ENCODE data around the gene C6orf118. TPM values are rescaled to one million over a fixed set of nuclear protein-coding genes. Genes with fewer than 3 reads are reported as not detected.

Gene C6orf118
- total RNA-seq = not detected in 2 replicates

DNA sequence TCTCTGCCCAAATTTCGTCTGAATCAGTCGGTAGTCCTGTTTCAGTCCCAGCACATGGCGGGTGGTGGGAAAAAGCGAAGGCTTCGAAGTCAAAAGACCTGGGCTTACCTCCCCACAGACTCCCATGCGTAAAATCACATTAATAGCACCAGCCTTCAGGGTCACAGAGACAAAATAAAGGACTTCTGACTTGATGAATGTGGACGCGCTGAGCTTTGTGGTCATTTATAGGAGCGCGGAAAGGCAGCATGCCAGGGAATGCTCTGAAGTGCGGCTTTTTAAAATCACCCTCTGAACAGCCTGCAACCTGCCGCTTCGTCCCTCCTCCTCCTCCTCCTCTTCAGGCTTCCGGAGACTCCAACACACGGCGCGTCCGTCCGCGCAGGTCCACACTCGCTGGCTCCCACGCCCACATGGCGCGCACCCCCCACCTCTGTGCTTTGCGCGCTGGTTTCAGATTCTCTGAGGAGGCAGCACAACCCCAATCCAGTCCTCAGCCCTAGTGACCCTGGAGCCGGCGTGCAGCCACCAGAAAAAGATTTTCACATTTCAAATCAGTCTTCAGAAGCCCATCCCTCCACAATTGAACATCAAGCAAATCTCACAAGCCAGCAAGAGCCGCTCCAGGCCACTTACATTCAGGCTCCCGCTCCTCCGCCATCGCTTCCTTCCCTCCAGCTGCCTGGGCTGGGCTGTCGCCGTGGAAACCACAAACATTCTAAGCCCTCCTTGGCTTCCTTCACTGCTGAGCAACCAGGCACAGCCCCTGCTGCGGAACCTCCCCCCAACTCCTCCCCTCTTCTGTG lies at the start of gene C6orf118:
C6orf118 (minus strand) TSS at position 680 of the 806 bp plus-strand sequence; CDS start at position 661, 19 bp downstream.
- H3K27ac Mint-ChIP-seq = no peak within 1 kb of the TSS
- no peak for DNase-seq (ENCODE audit: low spot score)
- H3K4me1 Mint-ChIP-seq (ENCODE audit: low read depth) = no peaks in the 10 kb centered on the region
- H3K9me3 Mint-ChIP-seq = no peaks in the 10 kb centered on the region
- H3K27me3 Mint-ChIP-seq (ENCODE audit: low read depth) = no peaks in the 10 kb centered on the region
- no peak within 1 kb of the TSS for H3K4me3 Mint-ChIP-seq (ENCODE audit: low read depth)
- intact Hi-C loops (cut with micrococcal nuclease) = no loop called here
- no peaks in the 10 kb centered on the region for H3K36me3 Mint-ChIP-seq (ENCODE audit: low read depth)

DNA sequence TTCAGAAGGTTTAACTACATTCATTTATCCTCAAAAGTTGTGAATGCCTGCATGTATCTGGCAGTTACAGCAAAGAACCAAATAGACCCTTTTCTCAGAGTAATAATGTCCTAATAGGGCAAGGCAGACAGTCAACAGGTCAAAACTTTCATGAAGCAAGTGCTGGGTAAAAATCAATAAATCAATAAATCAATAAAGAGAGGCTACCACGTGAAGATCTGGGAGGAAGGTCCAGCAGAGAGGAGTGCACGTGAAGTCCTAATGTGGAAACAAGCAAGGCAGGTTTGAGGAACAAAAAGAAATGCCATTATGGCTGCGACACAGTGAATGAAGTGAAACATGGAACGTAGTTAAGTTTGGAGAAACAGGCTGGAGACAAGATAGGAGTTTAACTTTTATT lies 36.3 kb upstream of the C6orf118 start:
- Mint-ChIP-seq H3K36me3 (ENCODE audit: low read depth) (no peaks in the 10 kb centered on the region), H3K4me1 (ENCODE audit: low read depth) (no peaks in the 10 kb centered on the region), H3K9me3 (peaks cover 30% of the 10 kb centered on the region), H3K27ac (no peak overlapping the region), H3K27me3 (ENCODE audit: low read depth) (no peaks in the 10 kb centered on the region), H3K4me3 (ENCODE audit: low read depth) (no peak overlapping the region)
- DNase-seq (ENCODE audit: low spot score) = no peak
- intact Hi-C loops (cut with micrococcal nuclease) = no loop called here

DNA sequence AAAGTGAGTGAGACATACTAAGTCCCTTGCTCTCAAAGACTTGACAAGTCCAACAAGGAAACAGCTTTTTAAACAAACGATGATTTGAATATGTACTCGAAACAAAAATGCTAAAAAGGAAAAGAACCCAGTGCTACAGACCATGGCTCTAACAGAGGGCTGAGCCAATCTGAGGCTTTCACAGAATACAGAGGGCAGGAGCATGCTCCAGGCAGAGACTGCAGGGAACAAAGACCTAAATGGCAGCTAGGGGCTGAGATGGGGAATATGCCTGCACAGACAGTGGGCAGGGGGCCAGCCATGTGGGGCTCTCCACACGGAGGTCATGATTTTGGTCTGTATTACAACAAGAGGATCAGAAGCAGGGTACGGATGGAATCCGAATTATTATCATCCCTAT lies 31.1 kb upstream of the C6orf118 start:
- Mint-ChIP-seq H3K27ac (no peak overlapping the region), H3K27me3 (ENCODE audit: low read depth) (no peaks in the 10 kb centered on the region), H3K9me3 (peaks cover 15% of the 10 kb centered on the region), H3K36me3 (ENCODE audit: low read depth) (no peaks in the 10 kb centered on the region), H3K4me3 (ENCODE audit: low read depth) (no peak overlapping the region), H3K4me1 (ENCODE audit: low read depth) (no peaks in the 10 kb centered on the region)
- intact Hi-C loops (cut with micrococcal nuclease) = no loop called here
- no peak for DNase-seq (ENCODE audit: low spot score)

- no peak for DNase-seq (ENCODE audit: low spot score)
- no peak overlapping the region for H3K27ac Mint-ChIP-seq
- no peaks in the 10 kb centered on the region for H3K27me3 Mint-ChIP-seq (ENCODE audit: low read depth)
- no peaks in the 10 kb centered on the region for H3K4me1 Mint-ChIP-seq (ENCODE audit: low read depth)
- peaks cover 18% of the 10 kb centered on the region for H3K9me3 Mint-ChIP-seq
- intact Hi-C loops (cut with micrococcal nuclease) = no loop called here
- H3K4me3 Mint-ChIP-seq (ENCODE audit: low read depth) = no peak overlapping the region
- H3K36me3 Mint-ChIP-seq (ENCODE audit: low read depth) = no peaks in the 10 kb centered on the region
Observed at GRCh38 chr6:165325609-165326008, 16.2 kb upstream of the C6orf118 start.

- no peaks in the 10 kb centered on the region for H3K4me1 Mint-ChIP-seq (ENCODE audit: low read depth)
- H3K27me3 Mint-ChIP-seq (ENCODE audit: low read depth) = no peaks in the 10 kb centered on the region
- no peak overlapping the region for H3K27ac Mint-ChIP-seq
- no peak for DNase-seq (ENCODE audit: low spot score)
- H3K36me3 Mint-ChIP-seq (ENCODE audit: low read depth) = no peaks in the 10 kb centered on the region
- intact Hi-C loops (cut with micrococcal nuclease) = no loop called here
- no peak overlapping the region for H3K4me3 Mint-ChIP-seq (ENCODE audit: low read depth)
- peaks cover 29% of the 10 kb centered on the region for H3K9me3 Mint-ChIP-seq
Observed at GRCh38 chr6:165321555-165322145, 12.2 kb upstream of the C6orf118 start.

GRCh38 chr6:165321150-165321549 lies 11.7 kb upstream of the C6orf118 start:
- H3K27me3 Mint-ChIP-seq (ENCODE audit: low read depth) = no peaks in the 10 kb centered on the region
- no peak for DNase-seq (ENCODE audit: low spot score)
- peaks cover 29% of the 10 kb centered on the region for H3K9me3 Mint-ChIP-seq
- no peak overlapping the region for H3K4me3 Mint-ChIP-seq (ENCODE audit: low read depth)
- H3K36me3 Mint-ChIP-seq (ENCODE audit: low read depth) = no peaks in the 10 kb centered on the region
- intact Hi-C loops (cut with micrococcal nuclease) = no loop called here
- no peak overlapping the region for H3K27ac Mint-ChIP-seq
- no peaks in the 10 kb centered on the region for H3K4me1 Mint-ChIP-seq (ENCODE audit: low read depth)

DNA sequence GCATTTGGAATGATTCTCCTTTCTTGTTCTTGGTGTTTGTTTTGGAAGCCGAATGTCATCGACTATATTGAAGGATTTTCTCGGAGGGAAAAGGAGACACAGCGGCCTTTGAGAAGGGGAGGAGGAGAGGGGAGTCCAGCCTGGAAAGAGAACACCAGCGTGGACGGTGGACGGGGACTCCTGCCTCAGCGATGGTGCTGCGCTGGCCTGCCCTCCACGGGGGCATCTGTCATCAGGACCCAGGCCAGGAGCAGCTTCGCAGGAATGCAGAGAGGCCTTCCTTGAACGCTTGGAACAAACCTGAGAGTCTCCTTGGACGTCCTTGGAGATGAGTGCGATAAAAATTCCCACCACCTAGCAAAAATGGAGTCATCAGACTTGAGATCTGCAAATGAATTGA lies 8.3 kb upstream of the C6orf118 start:
- H3K27me3 Mint-ChIP-seq (ENCODE audit: low read depth) = no peaks in the 10 kb centered on the region
- H3K9me3 Mint-ChIP-seq = peaks cover 18% of the 10 kb centered on the region
- no peaks in the 10 kb centered on the region for H3K36me3 Mint-ChIP-seq (ENCODE audit: low read depth)
- H3K4me1 Mint-ChIP-seq (ENCODE audit: low read depth) = no peaks in the 10 kb centered on the region
- no peak overlapping the region for H3K27ac Mint-ChIP-seq
- intact Hi-C loops (cut with micrococcal nuclease) = no loop called here
- DNase-seq (ENCODE audit: low spot score) = no peak
- H3K4me3 Mint-ChIP-seq (ENCODE audit: low read depth) = no peak overlapping the region

GRCh38 chr6:165306955-165307354 lies 2.5 kb downstream of the C6orf118 start:
- Mint-ChIP-seq H3K4me1 (ENCODE audit: low read depth) (no peaks in the 10 kb centered on the region), H3K36me3 (ENCODE audit: low read depth) (no peaks in the 10 kb centered on the region), H3K27me3 (ENCODE audit: low read depth) (no peaks in the 10 kb centered on the region), H3K27ac (no peak overlapping the region), H3K9me3 (peaks cover 6% of the 10 kb centered on the region), H3K4me3 (ENCODE audit: low read depth) (no peak overlapping the region)
- no peak for DNase-seq (ENCODE audit: low spot score)
- intact Hi-C loops (cut with micrococcal nuclease) = no loop called here

GRCh38 chr6:165301372-165302246 lies 7.8 kb downstream of the C6orf118 start:
- intact Hi-C loops (cut with micrococcal nuclease) = no loop called here

DNA sequence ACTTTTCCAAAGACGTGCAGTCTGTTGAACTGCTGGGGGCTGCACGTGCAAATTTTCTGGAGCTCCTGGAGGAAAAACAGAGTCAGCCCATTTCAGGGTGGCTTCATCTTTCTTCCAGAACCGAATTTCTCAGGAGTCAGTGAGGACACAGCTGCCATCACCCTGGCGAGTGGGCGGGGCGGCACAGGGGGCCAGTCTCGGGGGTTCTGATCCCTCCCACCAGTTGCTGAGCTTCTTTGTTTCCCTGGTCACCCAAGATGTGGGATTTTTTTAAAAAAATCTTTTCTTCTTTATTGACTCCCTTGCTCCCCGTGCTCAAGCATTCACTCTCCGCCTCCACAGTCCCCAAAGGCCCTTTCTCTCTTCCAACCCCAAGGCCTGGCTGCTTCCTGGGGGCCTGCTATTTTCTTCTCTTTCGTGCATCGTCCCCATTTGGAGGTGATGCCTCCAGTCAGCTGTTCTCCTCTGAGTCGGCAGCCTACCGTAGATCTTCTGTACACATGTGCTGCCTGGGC lies 8.9 kb downstream of the C6orf118 start:
- H3K4me1 Mint-ChIP-seq (ENCODE audit: low read depth) = no peaks in the 10 kb centered on the region
- no peak overlapping the region for H3K4me3 Mint-ChIP-seq (ENCODE audit: low read depth)
- DNase-seq (ENCODE audit: low spot score) = no peak
- H3K27me3 Mint-ChIP-seq (ENCODE audit: low read depth) = no peaks in the 10 kb centered on the region
- no peak overlapping the region for H3K27ac Mint-ChIP-seq
- H3K36me3 Mint-ChIP-seq (ENCODE audit: low read depth) = no peaks in the 10 kb centered on the region
- H3K9me3 Mint-ChIP-seq = peaks cover 13% of the 10 kb centered on the region
- intact Hi-C loops (cut with micrococcal nuclease) = no loop called here

More at GRCh38 chr6:165301372-165302246, 7.8 kb downstream of the C6orf118 start:
- H3K27me3 Mint-ChIP-seq (ENCODE audit: low read depth) = no peaks in the 10 kb centered on the region
- H3K4me3 Mint-ChIP-seq (ENCODE audit: low read depth) = no peak overlapping the region
- no peak for DNase-seq (ENCODE audit: low spot score)
- no peaks in the 10 kb centered on the region for H3K4me1 Mint-ChIP-seq (ENCODE audit: low read depth)
- H3K27ac Mint-ChIP-seq = no peak overlapping the region
- H3K36me3 Mint-ChIP-seq (ENCODE audit: low read depth) = no peaks in the 10 kb centered on the region
- H3K9me3 Mint-ChIP-seq = peaks cover 13% of the 10 kb centered on the region

- Mint-ChIP-seq H3K27ac (no peak overlapping the region), H3K4me1 (ENCODE audit: low read depth) (no peaks in the 10 kb centered on the region), H3K36me3 (ENCODE audit: low read depth) (no peaks in the 10 kb centered on the region), H3K27me3 (ENCODE audit: low read depth) (no peaks in the 10 kb centered on the region), H3K9me3 (peaks cover 13% of the 10 kb centered on the region), H3K4me3 (ENCODE audit: low read depth) (no peak overlapping the region)
- no peak for DNase-seq (ENCODE audit: low spot score)
- intact Hi-C loops (cut with micrococcal nuclease) = no loop called here
Observed at GRCh38 chr6:165298875-165299274, 10.5 kb downstream of the C6orf118 start.

GRCh38 chr6:165298402-165298801 lies 11.0 kb downstream of the C6orf118 start:
- Mint-ChIP-seq H3K36me3 (ENCODE audit: low read depth) (no peaks in the 10 kb centered on the region), H3K27me3 (ENCODE audit: low read depth) (no peaks in the 10 kb centered on the region), H3K27ac (no peak overlapping the region), H3K9me3 (peaks cover 13% of the 10 kb centered on the region), H3K4me3 (ENCODE audit: low read depth) (no peak overlapping the region), H3K4me1 (ENCODE audit: low read depth) (no peaks in the 10 kb centered on the region)
- no peak for DNase-seq (ENCODE audit: low spot score)
- intact Hi-C loops (cut with micrococcal nuclease) = no loop called here

Data from activated T-helper 2 cell treated with anti-CD3 and anti-CD28 coated beads, Interferon-gamma antibody, Interleukin-2, Interleukin-4, amounts not matched to agents 10 μg/mL and 5 μg/mL and 100 μg/mL, durations not matched to agents 14 hours and 24 hours and 36 hours (primary cell).